Activated CD4-positive, CD25-positive, alpha-beta regulatory T cell (primary cell): Measurements from ENCODE around the gene MAVS.
"Not testable (repeated sequence)": the region's sequence is repeated elsewhere in the genome, so short reads cannot be mapped to it uniquely, and the experiment has no call there.

ENCODE experiments used
- DNase-seq, 4 experiments: peaks; one replicate each; lab custom pipeline; 2025; lab: John Stamatoyannopoulos, UW

MAVS gene

GRCh38 chr20:3815703-3816315 is 30.8 kb upstream of the MAVS start:
- DNase-seq = peak in 1 of 4 experiments; percentile 15

GRCh38 chr20:3818155-3819151 is 28.2 kb upstream of the MAVS start:
- no peak for DNase-seq

GRCh38 chr20:3819411-3820047 is 27.1 kb upstream of the MAVS start:
- DNase-seq = no peak

- DNase-seq = peak; percentile 80 to 84 (median 82)
Measured at GRCh38 chr20:3820048-3820900, 26.4 kb upstream of the MAVS start, which contains the start of gene AP5S1. Gene AP5S1 (plus strand): TSS chr20:3820547. CDS start chr20:3822118, 1,571 bp downstream.

- DNase-seq = no peak
Measured at GRCh38 chr20:3820901-3821727, 25.5 kb upstream of the MAVS start.

- DNase-seq = no peak
Measured at GRCh38 chr20:3821996-3822395, 24.6 kb upstream of the MAVS start.

GRCh38 chr20:3823881-3824280 is 22.8 kb upstream of the MAVS start:
- DNase-seq = no peak

- no peak for DNase-seq
Measured at GRCh38 chr20:3825526-3825925, 21.1 kb upstream of the MAVS start.

GRCh38 chr20:3826420-3826819 is 20.2 kb upstream of the MAVS start:
- DNase-seq = no peak

GRCh38 chr20:3828798-3829197 is 17.8 kb upstream of the MAVS start:
- DNase-seq = no peak

GRCh38 chr20:3829891-3830290 is 16.7 kb upstream of the MAVS start:
- not testable (repeated sequence) for DNase-seq

- DNase-seq = no peak
Measured at GRCh38 chr20:3836132-3836531, 10.5 kb upstream of the MAVS start.

- no peak for DNase-seq
Measured at GRCh38 chr20:3839328-3839727, 7.3 kb upstream of the MAVS start.

- not testable (repeated sequence) for DNase-seq
Measured at GRCh38 chr20:3840201-3840600, 6.4 kb upstream of the MAVS start.

- DNase-seq = no peak
Measured at GRCh38 chr20:3842348-3842930, 4.2 kb upstream of the MAVS start.

- DNase-seq = no peak
Measured at GRCh38 chr20:3843490-3843889, 3.1 kb upstream of the MAVS start.

GRCh38 chr20:3843990-3844619 is 2.5 kb upstream of the MAVS start:
- DNase-seq = not testable (repeated sequence)

GRCh38 chr20:3846378-3846739 is 275 bp upstream of the MAVS start:
- DNase-seq = no peak

- DNase-seq = no peak
Measured at GRCh38 chr20:3847429-3847940, 851 bp downstream of the MAVS start.

- DNase-seq = no peak
Measured at GRCh38 chr20:3848565-3848964, 1.9 kb downstream of the MAVS start.
